Activated CD4-positive, alpha-beta T cell treated with anti-CD3 and anti-CD28 coated beads, Interleukin-10, Interleukin-2, amounts not matched to agents 100 ng/mL and 50 ng/mL, durations not matched to agents 16 hours and 8 hours (primary cell): Measurements from ENCODE around the gene TLX3.
A peak's percentile ranks its signal among the peaks of the same experiment; 100 is the strongest.
"Not testable (repeated sequence)": the region's sequence is repeated elsewhere in the genome, so short reads cannot be mapped to it uniquely, and the experiment has no call there.

Experiments used
- DNase-seq: peaks from one replicate; pipeline ENCODE4 v3.0.0-alpha.2; 2020

The TLX3 gene

GRCh38 chr5:171308453-171309275 is at the start of gene TLX3:
TSS of gene TLX3 (plus strand) at chr5:171309248. CDS start at chr5:171309366, 118 bp downstream.
- no peak for DNase-seq

DNA sequence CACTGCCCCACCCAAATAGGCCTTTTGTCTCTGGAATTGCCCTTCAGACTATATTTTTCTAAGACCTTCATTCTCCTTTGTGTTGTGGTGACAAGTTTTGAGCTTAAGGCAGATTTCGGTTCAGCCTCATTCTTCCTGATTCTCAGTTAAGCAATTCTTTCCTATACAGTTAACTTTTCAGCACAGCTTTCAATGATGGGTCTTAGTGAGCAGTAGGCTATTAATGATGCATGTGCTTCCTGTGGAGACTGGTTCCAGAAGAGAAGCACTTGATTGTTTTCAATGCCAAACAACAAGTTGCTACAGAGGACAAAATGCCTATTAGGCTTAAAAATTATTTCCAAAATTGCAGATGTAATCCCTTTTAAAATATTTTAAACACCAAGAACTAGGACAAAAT is 47.7 kb upstream of the TLX3 start:
- no peak for DNase-seq

- DNase-seq: no peak
Observed at GRCh38 chr5:171261904-171262303, 47.1 kb upstream of the TLX3 start.

- no peak for DNase-seq
Observed at GRCh38 chr5:171263181-171263580, 45.9 kb upstream of the TLX3 start.

DNA sequence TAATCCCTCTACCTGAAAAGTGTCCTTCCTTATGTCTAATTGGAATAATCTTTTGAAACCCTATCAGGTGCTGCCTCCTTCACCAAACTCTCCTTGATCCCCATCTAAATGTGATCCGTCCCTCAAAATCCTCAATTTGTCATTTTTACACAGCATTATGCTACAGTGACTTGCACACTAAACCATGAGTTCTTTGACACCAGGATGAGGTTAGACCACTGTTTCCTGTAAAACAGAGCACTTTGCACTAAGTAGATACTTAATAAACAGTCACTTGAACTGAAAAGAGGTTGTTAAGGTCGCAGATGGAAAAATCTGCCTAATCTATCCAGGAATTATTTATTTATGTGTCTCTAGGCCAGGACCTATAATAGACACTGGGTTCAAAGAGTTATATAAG is 44.2 kb upstream of the TLX3 start:
- DNase-seq: peak; percentile 2

DNA sequence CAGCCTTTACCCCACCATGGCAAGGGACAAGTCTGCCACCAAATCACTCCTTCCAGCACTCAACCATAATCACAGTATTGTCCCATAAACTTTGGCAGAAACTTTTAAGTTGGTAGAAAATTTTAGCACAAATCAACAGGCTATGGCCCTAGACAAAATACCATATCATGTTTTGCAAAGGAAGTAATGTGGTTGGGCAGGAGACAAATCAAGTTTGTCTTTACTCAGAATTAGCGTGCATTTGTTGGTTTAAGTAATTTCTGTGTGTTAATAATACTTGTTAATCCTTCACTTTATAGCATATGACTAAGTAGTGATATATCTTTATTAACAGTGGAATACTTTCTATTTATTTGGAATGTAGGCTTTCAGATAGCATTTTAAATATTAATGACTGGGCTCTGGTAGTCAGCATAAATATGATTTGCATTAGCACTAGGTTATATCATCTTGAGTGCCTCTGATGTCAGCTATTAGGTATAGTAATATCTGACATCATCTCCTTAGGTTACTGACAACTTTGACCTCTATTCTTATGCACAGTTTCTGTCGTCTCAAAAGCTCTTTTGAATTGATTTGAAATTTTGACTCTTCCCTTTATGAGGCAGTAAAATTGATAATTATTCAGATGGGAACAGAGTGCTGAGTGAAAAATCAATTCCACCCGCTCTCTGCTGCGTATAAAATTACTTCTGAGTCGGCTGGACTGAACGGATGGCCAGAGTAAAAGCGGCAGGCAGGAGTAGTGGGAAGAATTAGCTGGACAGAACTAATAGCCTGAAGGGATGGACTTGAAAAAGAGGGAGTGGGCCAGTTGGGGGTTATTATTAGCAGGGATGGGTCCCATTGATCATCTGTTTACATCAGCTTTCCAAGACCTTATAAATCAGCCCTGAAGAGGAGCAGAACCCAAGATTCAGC is 40.1 kb upstream of the TLX3 start:
- no peak for DNase-seq

DNA sequence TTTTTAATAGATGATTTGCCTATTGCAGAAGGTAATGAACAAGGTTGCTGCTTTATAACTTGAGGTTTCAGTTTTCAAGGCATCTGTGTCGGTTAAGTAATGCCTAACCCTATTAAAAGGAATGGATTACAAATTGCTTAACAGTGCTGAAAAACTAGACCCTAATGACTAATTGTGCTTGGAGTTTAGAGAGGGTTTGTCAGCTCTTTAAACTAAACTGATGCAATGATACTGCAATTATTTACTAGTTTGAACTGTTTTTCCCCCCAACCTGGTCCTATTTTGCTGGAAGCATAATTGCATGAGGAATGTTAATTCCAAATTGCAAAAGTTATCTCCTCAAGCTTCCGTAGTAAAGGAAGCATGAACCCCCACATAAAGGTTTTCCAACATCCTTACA is 39.3 kb upstream of the TLX3 start:
- no peak for DNase-seq

DNA sequence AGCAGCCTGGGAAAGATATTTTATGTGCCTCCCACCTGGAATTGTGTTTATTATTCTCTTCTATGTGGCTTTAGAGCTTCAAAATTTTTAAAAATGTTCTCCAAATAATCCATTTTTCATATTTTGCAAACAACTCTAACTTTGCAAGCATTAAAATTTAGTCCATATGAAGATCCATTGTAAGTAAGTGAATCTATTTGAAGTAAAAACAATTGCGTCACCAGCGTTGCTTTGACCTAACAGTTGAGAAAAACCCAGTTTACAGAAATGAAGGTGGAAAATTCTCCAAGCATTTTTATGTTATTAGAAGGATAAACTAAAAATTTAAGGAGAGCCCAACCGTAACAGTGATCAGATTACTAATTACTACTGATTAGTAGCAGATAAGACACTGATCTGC is 38.9 kb upstream of the TLX3 start:
- no peak for DNase-seq

GRCh38 chr5:171271798-171272197 is 37.2 kb upstream of the TLX3 start:
- DNase-seq: no peak

DNA sequence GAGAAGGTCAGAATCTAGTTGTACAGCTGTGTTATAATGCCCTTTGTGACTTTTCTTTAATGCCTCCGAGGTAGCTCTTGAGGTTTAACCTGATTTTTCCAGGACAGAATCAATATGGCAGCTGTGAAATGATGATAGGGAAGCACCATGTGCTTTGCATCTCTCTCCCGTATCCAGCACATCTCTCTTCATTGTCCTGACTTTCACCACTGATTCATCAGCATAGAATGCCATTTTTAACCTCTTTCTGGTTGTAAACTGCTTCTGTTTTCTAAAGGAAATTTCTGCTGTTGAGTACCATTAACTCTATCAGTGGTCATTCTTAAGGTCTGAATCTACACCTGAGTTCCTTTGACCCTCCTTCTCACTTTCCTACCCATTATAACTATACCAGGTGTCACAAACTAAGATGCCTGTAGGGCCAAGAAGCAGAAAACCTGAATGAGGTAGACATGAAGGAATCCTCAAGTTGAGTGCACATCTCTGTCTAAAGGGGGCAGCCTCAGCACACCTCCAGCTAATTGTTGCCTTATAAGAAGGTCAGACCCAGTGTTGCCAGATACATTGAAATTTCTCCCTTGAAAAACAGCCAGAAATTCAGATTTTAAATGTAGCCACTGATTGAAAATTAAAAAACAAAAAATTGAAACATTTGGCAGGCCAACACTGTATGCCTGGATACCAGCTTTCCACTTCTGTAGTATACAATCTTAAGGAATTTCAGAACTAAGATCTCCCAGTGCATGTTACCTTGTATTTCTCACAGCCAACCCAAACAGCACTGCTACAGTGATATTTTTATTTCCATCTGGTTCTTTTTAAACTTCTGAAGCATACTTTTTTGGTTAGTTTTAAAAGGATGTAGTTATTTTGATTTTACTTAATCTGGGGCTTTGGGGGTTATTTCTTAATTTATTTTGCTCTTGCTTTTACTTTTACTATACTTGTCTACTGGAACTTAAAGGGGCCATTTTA is 35.8 kb upstream of the TLX3 start:
- peak; percentile 27 for DNase-seq

GRCh38 chr5:171275841-171276544 is 33.1 kb upstream of the TLX3 start:
- DNase-seq: no peak

DNA sequence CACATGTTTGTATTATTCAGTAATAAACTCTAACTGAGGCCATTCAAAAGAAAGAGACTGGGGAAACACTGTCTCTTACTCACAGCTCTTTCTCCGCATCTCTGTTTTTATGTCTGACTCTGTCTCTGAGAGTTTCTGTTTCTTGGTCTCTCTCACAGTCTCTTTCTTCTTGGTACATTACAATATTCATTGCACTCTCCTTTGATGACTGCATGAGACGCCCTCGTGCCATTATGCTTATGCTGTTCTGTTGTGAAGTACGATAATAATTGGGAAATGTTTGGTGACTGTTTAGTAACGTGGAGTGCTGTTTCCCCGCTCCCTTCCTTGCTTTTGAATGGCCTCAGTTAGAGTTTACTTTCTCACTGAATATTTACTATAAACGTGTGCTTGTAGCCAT is 25.3 kb upstream of the TLX3 start:
- no peak for DNase-seq

- no peak for DNase-seq
Observed at GRCh38 chr5:171285465-171285864, 23.6 kb upstream of the TLX3 start.

GRCh38 chr5:171288066-171288465 is 21.0 kb upstream of the TLX3 start:
- DNase-seq: no peak

GRCh38 chr5:171291371-171291770 is 17.7 kb upstream of the TLX3 start:
- DNase-seq: no peak

DNA sequence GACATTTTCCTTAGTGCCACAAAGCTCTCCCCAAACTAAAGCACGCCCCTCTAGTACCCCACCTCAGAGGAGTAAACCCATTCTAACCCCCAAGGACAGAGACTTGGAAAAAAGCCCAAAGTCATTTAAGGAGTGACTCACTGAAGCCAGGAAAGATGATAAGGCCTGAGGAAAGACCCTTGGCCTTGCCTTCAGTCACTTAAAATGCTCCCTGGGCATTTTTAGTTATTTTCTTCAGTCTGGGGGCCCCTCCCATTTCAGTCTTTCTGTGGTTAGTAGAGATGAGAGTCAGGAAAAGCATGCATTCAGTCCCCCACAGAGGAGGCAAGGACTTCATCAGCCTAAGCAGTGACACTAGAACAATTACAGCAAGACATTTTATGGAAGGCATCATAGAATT is 13.7 kb upstream of the TLX3 start:
- no peak for DNase-seq

DNA sequence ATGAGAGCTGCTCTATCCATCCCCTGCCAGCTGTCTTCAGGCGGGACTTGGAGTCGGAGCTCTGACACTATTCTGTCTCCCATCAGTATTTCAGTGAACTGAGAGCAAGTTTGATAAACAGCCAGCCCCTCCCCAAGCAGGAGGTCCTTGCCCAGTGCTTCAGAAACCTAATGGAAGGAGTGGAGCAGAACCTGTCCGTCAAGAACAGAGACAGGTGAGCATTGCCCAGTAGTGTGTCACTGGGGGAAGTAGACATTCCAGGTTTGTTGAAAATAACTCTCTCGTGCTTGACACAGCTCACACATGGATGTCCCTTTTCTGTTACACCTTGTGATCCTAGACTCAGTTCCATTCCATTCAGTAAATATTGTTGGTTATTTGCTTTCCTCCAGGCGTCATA is 13.2 kb upstream of the TLX3 start:
- no peak for DNase-seq

GRCh38 chr5:171297941-171298340 is 11.1 kb upstream of the TLX3 start:
- DNase-seq: not testable (repeated sequence)

GRCh38 chr5:171299228-171299627 is 9.8 kb upstream of the TLX3 start:
- DNase-seq: no peak

GRCh38 chr5:171299851-171300250 is 9.2 kb upstream of the TLX3 start:
- DNase-seq: no peak

- no peak for DNase-seq
Observed at GRCh38 chr5:171300358-171300757, 8.7 kb upstream of the TLX3 start.

GRCh38 chr5:171306166-171306565 is 2.9 kb upstream of the TLX3 start:
- DNase-seq: no peak
